Psoas muscle (tissue), 8 donors: ENCODE measurements around the gene CLMN. TPM values are rescaled to one million over a fixed set of nuclear protein-coding genes. Genes with fewer than 3 reads are reported as not detected.

Experiments used
- ATAC-seq, 4 donors: fragments of 200-7000 bp; cut with Tn5 transposase; one replicate each; pipeline ENCODE4 v1.9.1; 2020; ENCODE audit warnings: moderate library complexity in 3 of 4, mild to moderate bottlenecking in 2 of 4
- DNase-seq, 2 donors: peaks; one replicate each; pipeline ENCODE4 v3.0.0-alpha.2; 2020
- H3K27ac ChIP-seq: fragments of 200-600 bp; one replicate; pipeline ENCODE4 v1.8.0; 2022
- H3K27me3 ChIP-seq, 3 donors: fragments of 200-600 bp in 1 of 3; one replicate each; pipeline versions ENCODE4 v1.6.1 to v1.8.0; 2013 to 2022; ENCODE audit warnings: low read length in 2 of 3, mild to moderate bottlenecking in 2 of 3, moderate library complexity in 1 of 3; ENCODE audit not compliant: insufficient read depth in 3 of 3
- H3K36me3 ChIP-seq, 2 donors: fragments of 200-600 bp in 1 of 2; one replicate each; pipeline versions ENCODE4 v1.6.1 to v1.8.0; 2013 to 2022; ENCODE audit warnings: low read depth in 1 of 2, mild to moderate bottlenecking in 1 of 2, moderate library complexity in 1 of 2; ENCODE audit not compliant: insufficient read depth in 1 of 2
- H3K4me1 ChIP-seq: fragments of 200-600 bp; one replicate; pipeline ENCODE4 v1.8.0; 2022
- H3K4me3 ChIP-seq: fragments of 200-600 bp; one replicate; pipeline ENCODE4 v1.8.0; 2022; ENCODE audit warnings: mild to moderate bottlenecking
- H3K9me3 ChIP-seq: fragments of 200-600 bp; one replicate; pipeline ENCODE4 v1.8.0; 2022
- CTCF ChIP-seq: fragments of 200-600 bp; IDR thresholded peaks from one replicate; pipeline ENCODE4 v1.8.0; 2022; ENCODE audit warnings: antibody characterized with exemption
- WGBS, 3 donors: extraction: QIAGEN DNeasy Blood & Tissue Kit; methylation state at CpG; one replicate each; pipeline versions ENCODE4 v1.1.6 to v1.1.7; 2013; 5-methylcytosine and 5-hydroxymethylcytosine counted together
- intact Hi-C, 2 donors: fragments of 100-400 bp; cut with DNase I; formaldehyde crosslinking; loops; one replicate each; pipeline versions ENCODE4 v1.11.0 to v1.14.2; 2022
- polyA plus RNA-seq, 3 donors: library from polyadenylated mRNA; stranded (reverse); fragments of 200-250 nt; gene quantifications; one replicate each; pipeline ENCODE4 v1.2.3, GENCODE V29; 2013
- total RNA-seq, 4 donors: library from RNA; stranded (reverse); fragmentation: NEBNext Ultra II Directional in 2 of 4; extraction: Animal tissue kit (Norgen Biotek cat#: 25700) in 2 of 4; gene quantifications; one replicate each; pipeline versions ENCODE4 v1.2.1 to v1.2.4, GENCODE V29; 2021 to 2023
- donor health status: healthy with polysubstance abuse.
- donor health status: DM: no; HTN: no; CAD: no; lungs with moderate emphysema.
- donor health status: Bipolar disorder and iron deficiency.
- donor health status: healthy.
- donor health status: DM: yes; HTN: yes; CAD: no.
- donor health status: DM: no; HTN: no; CAD: no.
- donor health status: DM: no; HTN: no; CAD: no.
- donor health status: DM: yes; HTN: yes; CAD: no.

The CLMN gene
- total and polyA plus RNA-seq, 7 donors = 1.7 to 9.6 (median 3.9) TPM

DNA sequence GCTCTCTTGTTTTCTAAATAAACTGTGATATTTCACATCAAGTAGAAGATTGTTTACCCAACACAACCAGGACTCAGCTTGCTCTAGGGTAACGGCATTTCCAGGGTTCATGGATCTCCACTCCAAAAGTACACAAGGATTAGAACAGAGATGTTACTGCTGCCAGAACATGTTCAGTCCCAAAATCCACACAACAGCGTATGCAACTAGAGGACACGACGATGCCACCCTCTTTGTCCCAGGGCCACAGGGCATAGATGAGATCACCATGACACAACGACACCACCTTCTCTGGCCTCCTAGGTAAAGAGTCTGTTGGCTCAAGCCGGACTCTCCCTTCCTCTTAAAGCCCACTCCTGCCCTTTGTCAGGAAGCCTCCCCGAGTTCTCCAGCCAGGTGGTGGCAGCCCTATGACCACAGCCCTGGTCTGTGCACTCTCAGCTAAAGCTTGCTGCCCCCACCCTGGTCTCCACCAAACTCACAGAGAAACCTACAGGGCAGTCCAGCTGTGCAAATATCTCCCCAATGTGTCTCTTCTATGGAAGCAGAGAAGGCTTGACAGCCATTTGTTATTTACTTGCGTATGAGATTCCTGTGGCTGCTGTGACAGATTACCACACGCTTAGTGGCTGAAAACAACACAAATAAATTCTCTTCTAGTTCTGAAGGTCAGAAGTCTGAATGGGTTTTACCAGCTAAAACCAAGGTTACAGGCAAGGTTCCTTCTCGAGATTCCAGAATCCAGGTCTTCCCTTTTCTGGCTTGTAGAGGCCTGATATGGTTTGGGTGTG, 10.3 kb downstream of the CLMN start:
- peaks cover 3% of the 10 kb centered on the region for H3K4me1 ChIP-seq
- no peak overlapping the region for H3K27ac ChIP-seq
- H3K36me3 ChIP-seq = no peaks in the 10 kb centered on the region
- 89 to 96% (median 91%) methylated on average over 10 of the region's 10 CpGs for WGBS, 3 donors
- no peaks in the 10 kb centered on the region for H3K27me3 ChIP-seq
- intact Hi-C loops = no loop called here
- no peak for DNase-seq
- no peak for TF ChIP-seq CTCF
- ATAC-seq = no peak
- H3K9me3 ChIP-seq = no peaks in the 10 kb centered on the region
- H3K4me3 ChIP-seq = no peak overlapping the region

- DNase-seq (no peak), ATAC-seq (no peak)
- H3K27ac ChIP-seq = no peak overlapping the region
- whole genome bisulfite sequencing, 3 donors = 88 to 96% (median 92%) methylated on average over 1 of the region's 1 CpG
- no peak for TF ChIP-seq CTCF
- H3K36me3 ChIP-seq = no peaks in the 10 kb centered on the region
- H3K9me3 ChIP-seq = no peaks in the 10 kb centered on the region
- H3K4me3 ChIP-seq = no peak overlapping the region
- intact Hi-C loops = no loop called here
- no peaks in the 10 kb centered on the region for H3K4me1 ChIP-seq
- H3K27me3 ChIP-seq = no peaks in the 10 kb centered on the region
Measured at GRCh38 chr14:95308073-95308472, 11.6 kb downstream of the CLMN start.

GRCh38 chr14:95307402-95308041, 12.2 kb downstream of the CLMN start:
- intact Hi-C loops = no loop called here
- Histone ChIP-seq H3K9me3 (no peaks in the 10 kb centered on the region), H3K27ac (no peak overlapping the region), H3K27me3 (no peaks in the 10 kb centered on the region), H3K4me3 (no peak overlapping the region), H3K4me1 (no peaks in the 10 kb centered on the region), H3K36me3 (no peaks in the 10 kb centered on the region)
- no peak for ATAC-seq
- 62 to 69% (median 68%) methylated on average over 14 of the region's 14 CpGs for WGBS, 3 donors
- no peak for DNase-seq
- no peak for TF ChIP-seq CTCF

- Histone ChIP-seq H3K36me3 (no peaks in the 10 kb centered on the region), H3K27ac (no peak overlapping the region), H3K4me3 (no peak overlapping the region), H3K4me1 (no peaks in the 10 kb centered on the region), H3K9me3 (no peaks in the 10 kb centered on the region), H3K27me3 (no peaks in the 10 kb centered on the region)
- DNase-seq = no peak
- WGBS, 3 donors = 82 to 91% (median 84%) methylated on average over 4 of the region's 4 CpGs
- intact Hi-C loops = no loop called here
- no peak for TF ChIP-seq CTCF
- ATAC-seq = no peak
Measured at GRCh38 chr14:95305940-95306339, 13.8 kb downstream of the CLMN start.
